HUDEP-2 (cell line): Measurements from ENCODE around the gene ENTHD1.

ENCODE experiments used
- DNase-seq, 76 experiments: peaks; one replicate each; lab custom pipeline; 2025; ENCODE audit not compliant: unreplicated experiment in 76 of 76; lab: John Stamatoyannopoulos, UW

ENTHD1 gene

DNA sequence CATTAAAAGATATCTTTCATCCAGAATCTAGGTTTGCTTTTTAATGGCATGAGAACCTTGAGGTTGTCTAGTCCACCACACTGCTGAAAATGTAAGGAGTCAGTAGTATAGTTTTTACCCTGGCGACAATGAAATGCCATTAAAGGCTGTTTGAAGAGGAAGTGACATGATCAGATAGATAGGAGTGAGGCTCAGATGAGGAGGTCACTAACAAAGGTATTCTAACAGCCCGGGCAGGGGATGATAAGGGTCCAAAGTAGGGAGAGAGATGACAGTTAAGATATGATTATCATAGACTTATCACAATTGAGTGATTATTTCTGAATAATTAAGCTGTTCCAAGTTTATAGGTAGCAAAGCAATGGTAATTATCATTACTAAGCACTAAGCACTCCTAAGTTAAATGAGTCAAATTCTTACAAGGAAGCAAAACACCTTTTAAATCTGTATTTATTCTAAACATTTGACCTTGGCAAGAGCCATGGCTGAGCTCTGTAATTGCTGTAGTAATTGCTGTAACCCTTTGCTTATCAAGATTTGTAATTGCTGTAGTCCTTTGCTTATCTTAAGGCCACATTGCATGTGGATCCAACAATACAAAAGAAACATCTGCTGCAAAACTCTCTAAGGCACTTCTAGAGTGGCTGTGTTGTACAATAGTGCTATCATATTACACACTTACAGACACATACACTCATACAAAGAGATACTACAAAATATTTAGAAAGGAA lies 92.6 kb downstream of the ENTHD1 start:
- DNase-seq = peak in 35 of 76 experiments; percentile 7 to 82 (median 56)

DNA sequence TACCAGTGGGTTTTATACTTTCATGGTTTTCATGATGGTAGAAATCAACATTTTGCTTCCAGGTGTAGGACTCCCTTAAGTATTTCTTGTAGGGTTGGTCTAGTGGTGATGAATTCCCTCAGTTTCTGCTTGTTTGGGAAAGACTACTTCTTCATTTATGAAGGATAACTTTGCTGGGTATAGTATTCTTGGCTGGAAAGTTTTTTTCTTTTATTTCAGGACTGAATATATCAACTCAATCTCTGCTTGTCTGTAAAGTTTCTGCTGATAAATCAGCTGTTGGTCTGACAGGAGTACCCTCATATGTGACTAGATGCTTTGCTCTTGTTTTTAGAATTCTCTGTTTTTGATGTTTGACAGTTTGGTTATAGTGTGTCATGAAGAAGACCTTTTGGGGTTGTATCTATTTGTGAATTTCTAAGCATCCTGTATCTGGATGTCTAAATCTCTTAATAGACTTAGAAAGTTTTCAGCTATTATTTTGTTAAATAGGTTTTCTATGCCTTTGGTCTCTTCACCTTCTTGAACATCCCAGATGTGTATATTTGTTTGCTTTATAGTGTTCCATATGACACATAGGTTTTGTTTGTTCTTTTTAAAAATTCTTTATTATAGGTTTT lies 95.9 kb downstream of the ENTHD1 start:
- DNase-seq = no peak

DNA sequence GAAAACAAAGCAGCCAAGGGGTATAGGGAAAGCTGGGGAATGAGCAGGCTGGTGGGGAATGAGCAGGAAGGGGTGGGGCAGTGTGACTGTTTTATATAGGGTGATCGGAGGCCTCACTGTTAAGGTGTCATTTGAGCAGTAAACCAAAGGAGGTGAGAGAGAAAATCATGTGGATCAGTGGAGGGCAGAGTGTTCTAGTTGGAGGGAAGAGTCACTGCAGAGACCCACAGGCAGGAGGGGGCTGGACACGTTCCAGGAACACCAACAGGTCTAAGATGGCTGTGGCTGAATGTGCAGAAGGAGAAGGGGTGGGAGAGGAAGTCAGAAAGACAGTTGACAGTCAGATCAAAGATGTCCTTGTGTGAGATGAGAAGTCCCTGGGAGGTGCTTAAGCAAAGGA lies 103.8 kb downstream of the ENTHD1 start:
- peak in 2 of 76 experiments; percentile 8 to 13 for DNase-seq

DNA sequence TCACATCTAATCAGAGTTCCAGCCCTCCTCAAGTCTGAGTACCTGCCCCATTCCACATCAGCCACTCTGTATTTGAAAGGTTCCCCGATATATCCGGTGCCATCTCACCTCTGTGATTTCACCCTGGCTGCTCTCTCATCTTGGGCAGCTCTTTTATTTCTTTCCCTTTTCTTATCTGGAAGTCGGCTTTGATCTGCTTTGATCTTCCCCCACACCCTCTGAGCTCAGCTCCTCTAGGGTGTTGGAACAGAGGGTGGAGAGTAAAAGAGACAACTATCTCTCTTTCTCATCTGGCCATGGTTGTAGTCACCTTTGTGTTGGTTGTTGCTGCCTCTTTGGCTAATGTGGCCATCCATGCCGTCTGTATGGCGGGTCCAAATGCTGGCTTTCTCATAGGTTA lies 108.3 kb downstream of the ENTHD1 start:
- DNase-seq = peak in 21 of 76 experiments; percentile 3 to 48 (median 18)

DNA sequence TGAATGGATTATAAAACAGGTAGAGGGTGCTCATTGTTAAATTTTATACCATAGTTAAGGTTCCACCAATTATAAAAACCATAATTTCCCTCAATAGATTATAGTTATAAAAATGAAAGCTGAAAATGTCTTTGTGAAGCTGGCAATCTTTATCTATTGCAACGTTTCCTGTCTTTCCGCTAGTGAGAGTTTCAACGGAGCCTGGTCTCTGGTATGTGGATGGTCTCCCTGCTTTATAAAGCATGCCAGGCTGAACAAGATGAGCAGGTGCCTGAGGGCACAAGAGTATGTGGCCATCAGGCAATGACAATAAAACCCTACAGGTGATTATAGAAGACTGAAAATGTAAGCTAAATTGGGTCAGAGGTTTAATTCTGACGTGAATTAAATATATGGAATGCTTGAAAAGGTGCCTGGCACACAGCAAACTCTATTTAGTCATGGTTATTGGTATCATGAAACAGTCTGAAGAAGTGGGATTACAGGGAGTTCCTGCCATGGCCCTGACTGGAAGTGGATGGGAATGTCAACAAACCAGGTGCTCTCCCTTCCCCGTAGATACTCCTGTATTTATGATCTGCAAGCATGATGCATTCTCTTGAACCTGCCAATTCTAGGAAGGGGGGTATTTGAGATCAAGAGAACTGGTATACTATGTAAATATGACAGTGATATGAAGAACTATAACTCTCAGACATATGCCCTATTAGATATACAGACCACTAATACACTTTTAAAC lies 115.7 kb downstream of the ENTHD1 start:
- no peak for DNase-seq

DNA sequence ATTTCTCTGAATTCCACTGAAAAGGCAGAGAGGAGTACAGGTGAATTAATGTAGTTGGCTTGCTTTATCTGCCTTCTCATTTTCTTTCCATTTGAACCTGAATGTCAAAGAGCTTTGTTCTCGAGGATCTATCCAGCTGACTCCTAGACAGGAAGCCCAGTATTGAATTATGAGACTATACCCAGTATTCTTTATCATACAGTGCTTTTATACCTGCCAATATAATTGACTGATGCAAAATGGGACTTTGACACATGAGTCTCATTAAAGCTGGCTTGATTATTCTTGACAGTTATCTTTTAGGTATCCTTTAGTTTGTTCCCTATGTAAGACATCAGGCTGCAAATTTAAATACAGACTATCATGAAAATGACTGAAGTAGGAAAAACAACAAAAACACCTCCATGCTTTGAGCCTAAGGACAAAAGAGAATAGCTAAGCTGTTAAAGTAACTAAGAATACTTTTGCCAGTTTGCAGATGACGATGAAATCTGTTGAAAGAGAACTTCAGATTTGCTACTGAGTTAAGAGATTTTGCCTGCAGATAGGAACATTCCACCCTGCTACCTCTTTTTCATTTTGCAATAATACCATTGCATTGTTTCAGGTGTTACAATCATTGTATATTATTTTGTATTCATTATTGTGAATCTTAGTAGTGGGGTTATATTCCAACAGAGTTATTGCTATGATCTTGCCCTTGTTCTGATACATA lies 117.1 kb downstream of the ENTHD1 start:
- DNase-seq = no peak

DNA sequence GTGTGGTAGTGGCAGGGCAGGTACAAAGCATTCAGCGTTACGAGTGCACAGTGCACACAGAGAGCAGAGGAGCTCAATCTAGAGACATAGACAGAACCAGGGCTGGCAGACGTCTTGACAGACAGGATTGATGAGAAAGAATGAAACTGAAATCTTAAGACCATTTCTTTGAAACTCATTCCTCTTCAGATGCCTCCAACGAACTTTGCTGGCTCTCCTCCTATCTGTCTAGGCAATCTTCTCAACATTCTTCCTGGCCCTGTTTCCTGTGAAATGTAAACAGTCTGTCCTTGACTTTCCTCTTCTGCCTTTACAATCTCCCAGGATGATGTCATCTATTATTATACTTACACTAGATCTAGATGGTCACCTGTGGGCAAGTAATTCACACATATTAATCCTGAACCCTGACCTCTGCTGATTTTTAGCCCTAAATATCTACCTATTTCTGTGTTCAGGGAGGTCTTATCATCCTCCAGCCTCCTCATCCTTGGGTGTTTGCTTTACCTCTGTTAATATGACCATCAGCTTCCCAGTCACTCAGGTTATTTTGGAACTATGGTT lies 119.5 kb downstream of the ENTHD1 start:
- DNase-seq = peak in 8 of 76 experiments; percentile 5 to 32 (median 14)

DNA sequence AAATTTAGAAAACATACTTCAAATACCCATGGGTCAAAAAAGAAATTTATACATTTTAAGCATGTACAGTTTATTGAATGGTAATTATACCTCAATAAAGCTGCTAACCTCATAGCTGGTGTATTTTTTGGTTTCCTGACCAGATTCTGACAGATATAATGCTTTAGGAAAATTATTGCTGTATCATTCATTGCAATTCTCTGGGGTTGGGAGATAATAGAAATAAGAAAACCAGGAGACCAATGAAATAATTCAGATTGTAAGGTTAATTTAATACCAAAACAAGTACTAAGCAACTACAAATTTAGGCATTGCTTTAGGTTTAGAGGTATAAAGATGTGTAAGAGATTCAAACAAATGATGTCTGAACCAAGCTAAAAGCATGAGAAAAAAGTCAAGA lies 120.1 kb downstream of the ENTHD1 start:
- no peak for DNase-seq

DNA sequence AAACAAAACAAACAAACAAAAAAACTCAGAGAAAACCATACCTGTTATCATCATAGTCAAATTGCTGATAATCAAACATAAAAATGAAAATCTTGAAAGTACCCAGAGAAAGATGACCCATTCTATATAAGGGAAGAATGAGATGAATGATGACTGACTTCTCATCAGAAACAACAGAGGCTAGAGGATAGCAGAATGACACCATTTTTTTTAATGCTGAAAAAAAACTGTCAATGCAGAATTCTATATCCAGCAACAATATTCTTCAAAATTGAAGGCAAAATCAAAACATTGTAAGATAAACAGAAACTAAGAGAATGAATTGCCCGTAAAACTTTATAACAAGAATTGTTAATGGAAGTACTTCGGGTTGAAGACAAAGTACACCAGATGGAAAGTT lies 122.1 kb downstream of the ENTHD1 start:
- no peak for DNase-seq

DNA sequence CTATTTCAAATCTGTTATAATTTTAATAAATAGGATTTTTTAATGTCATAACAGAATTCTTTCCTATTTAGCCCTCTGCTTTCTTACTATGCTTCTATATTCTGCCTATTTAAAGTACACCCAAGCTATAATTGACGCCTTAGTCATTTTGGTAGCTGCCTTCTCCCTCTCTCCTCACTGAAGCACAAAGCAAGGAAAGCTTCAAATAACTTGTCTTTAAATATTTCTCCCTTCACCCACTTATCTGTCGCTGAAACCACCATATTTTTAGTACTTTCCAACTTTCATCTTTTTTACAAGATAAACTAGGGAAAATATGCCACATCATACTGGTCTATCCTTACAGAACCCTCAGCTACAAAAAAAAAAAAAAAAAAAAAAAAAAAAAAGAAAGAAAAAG lies 127.9 kb downstream of the ENTHD1 start:
- DNase-seq = no peak

DNA sequence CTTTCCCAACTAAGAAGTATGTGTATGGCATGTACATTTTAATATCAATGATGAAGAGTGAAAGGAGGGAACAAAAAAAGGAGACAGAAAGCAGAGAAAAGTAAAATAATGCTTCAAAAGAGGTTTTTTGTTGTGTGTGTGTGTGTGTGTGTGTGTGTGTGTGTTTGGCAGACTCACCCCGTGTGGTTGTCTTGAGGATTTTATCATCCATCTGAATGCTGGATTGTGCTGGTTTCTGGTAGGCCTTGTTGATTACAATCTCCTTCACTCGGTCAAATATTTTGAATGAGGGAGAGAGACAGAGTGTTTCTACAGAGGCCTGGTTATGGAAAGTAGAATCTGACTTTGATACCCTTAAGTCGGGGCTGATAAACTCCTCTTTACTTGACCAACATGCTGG lies 128.5 kb downstream of the ENTHD1 start:
- DNase-seq = peak in 7 of 76 experiments; percentile 7 to 45 (median 15)

DNA sequence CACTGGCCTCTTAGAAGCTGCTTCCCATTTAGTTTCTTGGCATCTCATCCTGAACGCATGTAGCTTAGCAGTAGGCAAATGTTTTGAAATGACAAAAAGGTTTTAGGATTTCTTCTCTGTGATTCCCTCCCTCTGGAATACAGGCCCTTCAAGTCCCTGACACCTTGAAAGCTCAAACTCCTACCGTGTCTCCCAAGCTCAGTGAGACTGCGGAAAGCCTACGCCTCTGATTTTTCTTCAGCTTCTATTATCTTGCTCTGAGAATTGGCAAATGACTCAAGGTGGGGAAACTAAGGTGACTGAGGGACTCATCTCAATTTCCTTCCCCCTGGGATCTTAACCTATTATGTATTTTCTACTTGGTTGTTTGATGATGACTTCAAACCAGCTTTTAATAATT lies 130.3 kb downstream of the ENTHD1 start:
- no peak for DNase-seq

DNA sequence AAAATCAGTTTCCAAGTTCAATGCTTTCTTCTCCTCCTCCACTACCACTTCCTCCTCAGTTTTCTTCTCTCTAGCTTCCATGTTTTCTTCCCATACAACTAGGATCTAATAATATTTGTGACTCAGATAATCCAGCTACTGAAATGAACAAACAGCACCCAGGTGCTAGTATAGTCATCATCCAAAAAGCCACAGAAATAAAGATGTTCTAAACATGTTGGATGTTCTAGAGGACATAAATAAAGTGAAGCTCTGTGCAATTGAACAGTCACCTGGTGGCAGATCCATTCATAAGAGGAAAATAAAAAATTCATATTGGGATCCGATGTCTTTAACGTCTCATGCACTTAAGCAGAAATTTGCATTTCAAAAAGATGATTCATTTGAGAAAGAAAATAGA lies 142.8 kb downstream of the ENTHD1 start:
- no peak for DNase-seq

DNA sequence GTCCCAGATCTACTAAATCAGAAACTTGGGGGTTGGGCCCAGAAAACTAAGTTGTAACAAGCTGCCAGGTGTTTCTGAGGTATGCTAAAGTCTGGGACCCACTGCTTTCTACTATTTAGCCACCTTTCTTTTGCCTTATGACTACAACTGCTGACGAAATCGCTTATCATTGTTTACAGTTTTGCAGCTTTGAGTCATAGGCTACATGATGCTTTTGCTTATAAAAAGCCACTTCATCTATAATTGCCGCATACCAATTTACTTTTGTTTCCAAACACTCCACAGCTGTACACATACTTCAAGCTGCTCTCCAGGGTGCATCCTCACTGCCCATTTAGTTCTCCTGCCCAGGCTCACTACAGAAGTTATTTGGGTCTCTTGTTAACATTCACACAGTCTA lies 144.7 kb downstream of the ENTHD1 start:
- DNase-seq = no peak

DNA sequence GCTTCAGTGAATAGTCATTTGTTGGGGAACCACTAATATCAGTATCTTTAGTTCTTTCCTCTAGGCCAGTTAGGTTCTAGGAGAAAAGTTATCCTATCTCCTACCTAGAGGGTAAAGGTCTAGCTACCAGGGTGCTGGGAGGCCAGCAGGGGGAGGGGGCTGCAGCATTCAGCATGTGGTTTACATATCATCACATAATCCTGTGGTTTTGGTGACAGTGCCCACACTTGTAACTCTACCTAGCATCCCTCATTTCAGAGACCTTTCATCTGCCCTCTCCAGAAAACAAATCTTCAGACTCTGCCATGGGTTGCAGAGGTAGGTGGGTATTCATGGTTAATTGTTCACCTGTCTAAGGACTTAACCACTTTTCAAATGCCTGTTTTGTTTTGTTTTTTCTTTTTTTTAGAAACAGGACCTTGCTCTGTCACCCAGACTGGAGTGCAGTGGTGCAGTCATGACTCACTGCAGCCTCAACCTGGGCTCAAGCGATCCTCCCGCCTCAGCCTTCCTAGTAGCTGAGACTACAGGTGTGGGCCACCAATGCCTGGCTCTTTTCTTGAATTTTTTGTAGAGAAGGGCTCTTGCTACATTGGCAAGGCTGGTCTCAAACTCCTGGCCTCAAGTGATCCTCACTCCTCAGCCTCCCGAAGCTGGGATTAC lies 146.8 kb downstream of the ENTHD1 start:
- DNase-seq = no peak

DNA sequence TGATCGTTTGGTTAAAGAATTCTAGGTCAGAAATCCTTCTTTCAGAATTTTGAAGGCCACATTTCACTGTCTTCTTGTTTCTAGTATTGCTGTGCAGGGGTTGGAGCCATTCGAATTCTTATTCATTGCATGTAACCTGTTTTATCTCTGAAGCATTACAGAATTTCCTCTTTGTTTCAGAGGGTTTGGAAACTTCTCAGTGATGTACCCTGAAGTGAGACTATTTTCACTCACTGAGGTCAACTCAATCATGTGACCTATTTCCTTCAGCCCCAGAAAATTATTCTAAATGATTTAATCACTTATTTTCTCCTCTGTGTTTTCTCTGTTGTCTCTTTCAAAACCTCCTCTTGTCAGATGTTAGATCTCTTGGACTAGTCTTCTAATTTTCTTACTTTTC lies 147.8 kb downstream of the ENTHD1 start:
- no peak for DNase-seq

DNA sequence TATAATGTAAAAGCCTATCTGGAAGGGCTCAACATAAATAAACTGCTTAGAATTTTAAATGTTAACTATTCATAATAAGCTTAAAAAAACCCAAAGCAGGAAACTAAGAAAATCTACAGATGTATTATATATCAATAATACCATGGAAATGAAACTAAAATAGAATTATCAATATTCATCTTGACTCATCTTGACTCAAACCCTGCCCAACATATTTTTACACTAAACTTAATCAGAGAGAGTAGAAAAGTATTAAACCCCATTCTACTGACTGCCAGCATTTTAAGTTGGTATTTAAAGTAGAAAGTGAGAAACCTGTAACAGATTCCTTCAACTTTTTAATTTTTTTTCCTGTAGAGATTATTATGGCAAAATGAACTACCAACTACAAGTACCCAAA lies 149.2 kb downstream of the ENTHD1 start:
- no peak for DNase-seq

DNA sequence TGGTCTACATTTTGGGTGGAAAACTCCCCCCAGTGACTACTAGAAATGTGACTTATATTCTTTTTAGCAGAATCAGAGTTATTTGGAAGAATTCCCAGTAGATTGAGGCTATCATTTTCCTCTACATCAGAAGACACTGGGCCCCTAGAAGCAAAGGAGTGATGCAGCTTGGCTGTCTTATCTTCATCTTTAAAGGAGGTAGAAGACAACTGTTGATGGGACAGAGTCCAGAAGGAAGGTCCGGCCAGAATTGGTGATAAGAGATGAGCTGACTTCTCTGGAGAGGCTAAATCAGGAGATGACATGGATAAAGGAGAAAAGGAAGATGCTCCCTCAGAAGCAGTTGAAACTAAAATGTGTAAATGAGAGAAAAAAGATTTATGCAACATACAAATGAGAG lies 149.6 kb downstream of the ENTHD1 start:
- DNase-seq = peak in 4 of 76 experiments; percentile 12 to 35 (median 19)

DNA sequence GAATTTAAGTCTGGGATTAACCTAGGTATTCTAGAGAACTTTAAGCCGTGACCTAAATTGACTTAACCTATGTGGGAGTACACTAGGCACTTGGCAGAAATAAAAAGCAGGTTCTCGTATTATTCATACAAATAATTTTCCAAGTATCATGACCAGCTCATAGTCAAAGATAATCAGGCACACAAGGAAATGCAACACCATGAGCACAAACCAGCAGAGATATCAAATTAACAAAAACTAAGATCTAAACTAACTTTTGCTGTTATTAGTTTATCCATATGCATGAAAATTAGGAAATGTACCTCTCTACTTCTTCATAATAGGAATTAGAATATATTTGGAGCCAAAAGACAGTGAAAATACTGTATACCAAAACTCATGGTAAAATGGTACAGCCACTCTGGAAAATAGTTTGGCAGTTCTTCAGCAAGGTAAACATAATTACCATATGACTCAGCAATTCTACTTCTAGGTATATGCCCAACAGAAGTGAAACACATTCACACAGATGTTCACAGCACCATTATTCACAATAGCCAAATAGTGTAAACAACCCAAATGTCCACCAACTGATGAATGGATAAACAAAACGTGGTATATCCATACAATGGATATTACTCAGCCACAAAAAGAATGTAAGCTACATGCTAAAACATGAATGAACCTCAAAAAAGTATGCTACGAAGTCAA lies 154.1 kb downstream of the ENTHD1 start:
- DNase-seq = no peak

DNA sequence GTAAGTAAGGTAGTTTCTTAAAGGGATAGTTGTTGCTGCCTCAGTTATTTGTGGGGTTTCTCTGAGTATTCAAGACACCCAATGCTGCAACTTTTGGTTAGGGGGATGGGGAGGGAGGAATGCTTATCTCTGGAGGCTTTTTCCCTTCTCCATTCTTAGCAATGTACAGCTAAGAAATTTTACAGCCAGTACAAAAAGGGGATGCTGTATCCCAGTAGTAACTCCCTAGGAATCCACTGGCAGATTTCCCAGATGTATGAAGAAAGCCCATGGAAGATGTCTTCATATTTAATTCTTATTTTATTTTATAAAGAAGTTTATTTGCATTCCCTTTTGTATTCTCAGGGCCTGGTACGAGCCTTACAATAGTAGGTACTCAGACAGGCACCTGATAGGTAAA lies 154.8 kb downstream of the ENTHD1 start:
- no peak for DNase-seq
